WTC11 (cell line): ENCODE data around the gene GPC6. TPM values are rescaled to one million over a fixed set of nuclear protein-coding genes. Genes with fewer than 3 reads are reported as not detected.

Experiments used
- ATAC-seq: fragments of 200-7000 bp; cut with Tn5 transposase; 2 replicates; pipeline ENCODE4 v1.10.0; 2021; ENCODE audit warnings: mild to moderate bottlenecking, moderate library complexity
- CTCF ChIA-PET: fragments of 300-600 bp; sonication (Branson Sonifier 250); formaldehyde crosslinking; loops from one replicate; lab custom pipeline; 2021; ENCODE audit warnings: antibody characterized with exemption; lab: Charles Lee
- POLR2A ChIA-PET: fragments of 350-600 bp; sonication (Branson Sonifier 250); formaldehyde crosslinking; loops from one replicate; lab custom pipeline; 2021; ENCODE audit warnings: antibody characterized with exemption; lab: Charles Lee
- DNase-seq: peaks from one replicate; pipeline ENCODE4 v3.0.0; 2021; ENCODE audit warnings: low spot score
- H3K27ac Mint-ChIP-seq: 2 replicates; pipeline ENCODE4 v1.8.0; 2021; ENCODE audit warnings: mixed read lengths
- H3K27me3 Mint-ChIP-seq: 2 replicates; pipeline ENCODE4 v1.8.0; 2021; ENCODE audit warnings: low read depth, mild to moderate bottlenecking, moderate library complexity, mixed read lengths
- H3K36me3 Mint-ChIP-seq: 2 replicates; pipeline ENCODE4 v1.8.0; 2021; ENCODE audit warnings: mixed read lengths
- H3K4me1 Mint-ChIP-seq: 2 replicates; pipeline ENCODE4 v1.8.0; 2022; ENCODE audit warnings: mixed read lengths
- H3K4me3 Mint-ChIP-seq: 2 replicates; pipeline ENCODE4 v1.8.0; 2021; ENCODE audit warnings: mild to moderate bottlenecking, moderate library complexity, mixed read lengths
- H3K9me3 Mint-ChIP-seq: 2 replicates; pipeline ENCODE4 v1.8.0; 2021; ENCODE audit warnings: mixed read lengths
- ATF1 ChIP-seq: sonication (generic); formaldehyde crosslinking; IDR thresholded peaks from 2 replicates; pipeline ENCODE4 v1.8.1; 2023; ENCODE audit warnings: mild to moderate bottlenecking, moderate library complexity, missing genetic modification reagents
- ATF2 ChIP-seq: sonication (generic); formaldehyde crosslinking; IDR thresholded peaks from 2 replicates; pipeline ENCODE4 v1.8.1; 2022; ENCODE audit warnings: low read depth, missing genetic modification reagents, borderline replicate concordance
- CTCF ChIP-seq: fragments of 200-600 bp; IDR thresholded peaks from 2 replicates; pipeline ENCODE4 v1.8.0; 2022; ENCODE audit warnings: antibody characterized with exemption
- ERG ChIP-seq: fragments of 250-450 bp; sonication (Bioruptor Pico); IDR thresholded peaks from 2 replicates; pipeline ENCODE4 v1.8.0; 2021; ENCODE audit warnings: mild to moderate bottlenecking
- GABPB1 ChIP-seq: sonication (generic); formaldehyde crosslinking; IDR thresholded peaks from 2 replicates; pipeline ENCODE4 v1.8.1; 2023; ENCODE audit warnings: mild to moderate bottlenecking, missing genetic modification reagents
- GTF2I ChIP-seq: fragments of 250-450 bp; sonication (Bioruptor Pico); conservative IDR thresholded peaks from 2 replicates; pipeline ENCODE4 v1.4.0; 2021; ENCODE audit warnings: mild to moderate bottlenecking
- MXD4 ChIP-seq: fragments of 250-450 bp; sonication (Bioruptor Pico); IDR thresholded peaks from 2 replicates; pipeline ENCODE4 v1.8.0; 2021; ENCODE audit warnings: mild to moderate bottlenecking, moderate library complexity, borderline replicate concordance
- RELA ChIP-seq: sonication (generic); formaldehyde crosslinking; IDR thresholded peaks from 2 replicates; pipeline ENCODE4 v1.8.1; 2022; ENCODE audit warnings: missing genetic modification reagents, mild to moderate bottlenecking, borderline replicate concordance
- SP1 ChIP-seq: sonication (generic); formaldehyde crosslinking; conservative IDR thresholded peaks from 2 replicates; pipeline ENCODE4 v1.8.1; 2022; ENCODE audit warnings: missing genetic modification reagents
- STAT6 ChIP-seq: sonication (generic); formaldehyde crosslinking; conservative IDR thresholded peaks from 2 replicates; pipeline ENCODE4 v1.8.1; 2023; ENCODE audit warnings: mild to moderate bottlenecking, low read depth, missing genetic modification reagents, moderate library complexity
- TP53 ChIP-seq: sonication (generic); formaldehyde crosslinking; IDR thresholded peaks from 2 replicates; pipeline ENCODE4 v1.8.1; 2023; ENCODE audit warnings: mild to moderate bottlenecking, missing genetic modification reagents
- ZNF263 ChIP-seq: sonication (generic); formaldehyde crosslinking; IDR thresholded peaks from 2 replicates; pipeline ENCODE4 v1.8.1; 2022; ENCODE audit warnings: low read depth, mild to moderate bottlenecking, moderate library complexity, missing genetic modification reagents
- ZNF281 ChIP-seq: sonication (generic); formaldehyde crosslinking; IDR thresholded peaks from 2 replicates; pipeline ENCODE4 v1.8.0; 2023; ENCODE audit warnings: mild to moderate bottlenecking, missing genetic modification reagents
- ZNF423 ChIP-seq: fragments of 250-450 bp; sonication (Bioruptor Pico); IDR thresholded peaks from 2 replicates; pipeline ENCODE4 v2.1.2; 2022; ENCODE audit warnings: mild to moderate bottlenecking, moderate library complexity
- ZNF532 ChIP-seq: fragments of 250-450 bp; sonication (Bioruptor Pico); IDR thresholded peaks from 2 replicates; pipeline ENCODE4 v1.9.0; 2021; ENCODE audit warnings: mild to moderate bottlenecking, borderline replicate concordance
- total RNA-seq: library from RNA; stranded (reverse); gene quantifications from 3 replicates; pipeline ENCODE4 v1.2.3, GENCODE V29; 2021
- TF ChIP-seq, protein P1 (sequence below): fragments of 250-450 bp; sonication (Bioruptor Pico); conservative IDR thresholded peaks from 2 replicates; pipeline ENCODE4 v1.9.0; 2021; ENCODE audit warnings: mild to moderate bottlenecking

The GPC6 gene
- total RNA-seq, 1 experiment from 2014 or later, result 19.5 TPM

- TF ChIP-seq, protein P1, sequence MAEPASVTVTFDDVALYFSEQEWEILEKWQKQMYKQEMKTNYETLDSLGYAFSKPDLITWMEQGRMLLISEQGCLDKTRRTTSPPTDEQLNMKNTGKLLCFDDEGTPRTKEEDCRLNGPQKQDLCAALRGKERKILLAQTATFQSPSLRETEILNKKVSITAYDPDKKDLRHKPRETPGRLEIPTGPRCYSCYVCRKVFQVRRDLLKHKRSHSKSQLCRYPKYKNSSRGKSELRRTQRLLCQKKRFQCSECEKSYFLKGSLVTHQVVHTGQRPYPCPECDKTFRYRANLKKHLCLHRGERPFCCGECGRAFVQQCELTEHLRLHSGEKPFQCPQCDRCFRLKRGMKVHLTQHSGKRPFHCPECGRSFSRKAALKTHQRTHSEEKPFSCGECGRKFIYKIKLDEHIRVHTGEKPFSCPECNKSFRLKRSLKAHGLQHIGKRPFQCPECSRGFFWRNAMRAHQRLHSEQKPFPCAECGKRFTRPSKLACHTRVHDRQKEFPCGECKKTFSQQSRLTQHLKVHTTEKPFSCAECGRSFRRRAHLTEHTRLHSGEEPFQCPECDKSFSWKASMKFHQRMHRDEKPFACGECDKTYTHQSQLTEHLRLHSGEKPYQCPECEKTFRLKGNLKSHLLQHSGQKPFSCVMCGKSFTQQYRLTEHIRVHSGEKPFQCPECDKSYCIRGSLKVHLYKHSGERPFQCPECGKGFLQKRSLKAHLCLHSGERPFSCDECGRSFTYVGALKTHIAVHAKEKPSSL (CRISPR knock-in tag), result no peak
- no peak for TF ChIP-seq STAT6 (CRISPR knock-in tag)
These were observed 807.4 kb downstream of the GPC6 start (continued) for GRCh38 chr13:94033830-94034642.

DNA sequence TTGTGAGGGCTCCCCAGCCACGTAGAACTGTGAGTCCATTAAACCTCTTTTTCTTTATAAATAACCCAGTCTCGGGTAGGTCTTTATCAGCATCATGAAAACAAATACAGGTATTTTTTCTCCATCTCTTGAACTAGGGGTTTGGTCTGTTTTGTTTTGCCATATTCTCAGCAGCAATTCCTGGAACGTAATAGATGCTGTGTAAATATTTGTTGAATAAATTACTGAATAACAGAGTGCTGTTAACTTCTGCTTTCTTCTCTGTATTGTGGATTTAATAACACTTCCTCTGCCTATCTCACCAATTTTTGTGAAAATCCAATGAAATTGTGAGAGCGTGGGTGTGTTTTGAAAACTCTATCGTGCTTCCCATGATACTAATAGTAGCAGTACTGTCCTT lies 823.4 kb downstream of the GPC6 start:
- Mint-ChIP-seq H3K27me3 (no peaks in the 10 kb centered on the region; the same call in 1 of the 2 replicates), H3K4me3 (no peak overlapping the region), H3K9me3 (no peaks in the 10 kb centered on the region), H3K4me1 (no peaks in the 10 kb centered on the region), H3K36me3 (no peaks in the 10 kb centered on the region), H3K27ac (no peak overlapping the region)
- no peak for DNase-seq
- ChIA-PET CTCF (no interaction called here), POLR2A (interaction anchor here (0.6 kb wide), 1 partner anchor 122 kb away, joined by 3 read pairs; no protein-coding TSS in a partner anchor)
- ATAC-seq, result no peak
- TF ChIP-seq CTCF, result no peak
- no peak for TF ChIP-seq ATF1 (CRISPR knock-in tag)
- TF ChIP-seq ERG, result no peak
- no peak for TF ChIP-seq TP53 (CRISPR knock-in tag)
- TF ChIP-seq GTF2I (CRISPR knock-in tag), result no peak
- no peak for TF ChIP-seq RELA (CRISPR knock-in tag)
- TF ChIP-seq GABPB1, result no peak
- TF ChIP-seq ZNF263, result no peak
- no peak for TF ChIP-seq ZNF532
- TF ChIP-seq ZNF281 (CRISPR knock-in tag), result no peak
- no peak for TF ChIP-seq ZNF423 (CRISPR knock-in tag)
- TF ChIP-seq ATF2 (CRISPR knock-in tag), result no peak
- TF ChIP-seq SP1 (CRISPR knock-in tag), result no peak
- TF ChIP-seq MXD4 (CRISPR knock-in tag), result no peak
